SK-N-SH (cell line): Measurements from ENCODE around the gene KAT6B.

ENCODE experiments used
- CTCF ChIP-seq: fragments of 200-600 bp; sonication (generic); IDR thresholded peaks from 2 replicates; pipeline ENCODE4 v1.6.1; 2017; ENCODE audit warnings: antibody characterized with exemption, mild to moderate bottlenecking, moderate library complexity
- JUND ChIP-seq: IDR thresholded peaks from 2 replicates; pipeline ENCODE4 v1.4.0; 2012
- PBX3 ChIP-seq: IDR thresholded peaks from 2 replicates; pipeline ENCODE4; 2012
- USF2 ChIP-seq: fragments of 150-350 bp; IDR thresholded peaks from 2 replicates; pipeline ENCODE4 v1.6.1; 2017; ENCODE audit warnings: antibody characterized with exemption, low read length, low read depth, borderline replicate concordance

GRCh38 chr10:75051308-75051707 is 224.9 kb downstream of the KAT6B start:
- TF ChIP-seq CTCF (no peak), JUND (no peak), USF2 (no peak), PBX3 (no peak)
